DOHH2 (cell line): ENCODE data around the gene RMI2.

Experiments used
- H3F3A ChIP-seq: fragments of 200-600 bp; sonication (generic), shearing (Covaris generic); 2 replicates; pipeline ENCODE4 v1.6.0; 2016; ENCODE audit warnings: antibody characterized with exemption, mild to moderate bottlenecking; ENCODE audit not compliant: control insufficient read depth, insufficient read depth
- H3K27ac ChIP-seq: fragments of 200-600 bp; sonication (generic); 2 replicates; pipeline ENCODE4 v1.5.1; 2014; ENCODE audit warnings: low read depth, mild to moderate bottlenecking, low read length, moderate library complexity
- H3K27me3 ChIP-seq: fragments of 200-600 bp; sonication (generic); 2 replicates; pipeline ENCODE4 v1.6.1; 2014; ENCODE audit warnings: mild to moderate bottlenecking, low read length, mixed read lengths; ENCODE audit not compliant: control insufficient read depth
- H3K36me3 ChIP-seq: fragments of 200-600 bp; sonication (generic); 2 replicates; pipeline ENCODE4 v1.6.1; 2014; ENCODE audit warnings: mild to moderate bottlenecking, low read length, moderate library complexity, mixed read lengths; ENCODE audit not compliant: control insufficient read depth
- H3K4me1 ChIP-seq: fragments of 200-600 bp; sonication (generic); 2 replicates; pipeline ENCODE4 v1.6.1; 2014; ENCODE audit warnings: mild to moderate bottlenecking, low read length, mixed read lengths; ENCODE audit not compliant: control insufficient read depth
- H3K4me2 ChIP-seq: fragments of 200-600 bp; sonication (generic); 2 replicates; pipeline ENCODE4 v1.6.0; 2014; ENCODE audit warnings: mild to moderate bottlenecking, low read length, moderate library complexity
- H3K4me3 ChIP-seq: fragments of 200-600 bp; sonication (generic); 2 replicates; pipeline ENCODE4 v1.5.1; 2014; ENCODE audit warnings: mild to moderate bottlenecking, low read length, mixed read lengths
- H3K79me2 ChIP-seq: fragments of 200-600 bp; sonication (generic); 2 replicates; pipeline ENCODE4 v1.6.1; 2014; ENCODE audit warnings: mild to moderate bottlenecking, low read length, mixed read lengths; ENCODE audit not compliant: control insufficient read depth
- H3K9me2 ChIP-seq: fragments of 200-600 bp; sonication (generic); replicated peaks from 2 replicates; pipeline ENCODE4 v1.6.1; 2014; ENCODE audit warnings: mild to moderate bottlenecking, low read length, mixed read lengths; ENCODE audit not compliant: control insufficient read depth
- H3K9me3 ChIP-seq: fragments of 200-600 bp; sonication (generic); 2 replicates; pipeline ENCODE4 v1.6.1; 2014; ENCODE audit warnings: antibody characterized with exemption, low read length, mixed read lengths; ENCODE audit not compliant: control insufficient read depth, insufficient read depth
- H4K20me1 ChIP-seq: fragments of 200-600 bp; sonication (generic); 2 replicates; pipeline ENCODE4 v1.6.0; 2014; ENCODE audit warnings: low read depth, mild to moderate bottlenecking, antibody characterized with exemption, low read length, moderate library complexity; ENCODE audit not compliant: control insufficient read depth, insufficient read depth
- EZH2phosphoT487 ChIP-seq: fragments of 200-600 bp; sonication (generic); IDR thresholded peaks from 2 replicates; pipeline ENCODE4 v1.6.1; 2017; ENCODE audit warnings: borderline replicate concordance, mild to moderate bottlenecking, antibody characterized with exemption, low read length, moderate library complexity, mixed read lengths
- TF ChIP-seq, protein P1 (sequence below): fragments of 200-600 bp; sonication (generic); IDR thresholded peaks from one replicate; pipeline ENCODE4 v1.5.1; 2014; ENCODE audit warnings: antibody characterized with exemption, mild to moderate bottlenecking, low read depth, low read length; ENCODE audit not compliant: poor library complexity, severe bottlenecking

Gene RMI2

GRCh38 chr16:11379420-11379819, 34.2 kb downstream of the RMI2 start:
- Histone ChIP-seq H3F3A (no peaks in the 10 kb centered on the region; the same call in none of the 2 replicates), H3K79me2 (no peaks in the 10 kb centered on the region), H3K4me2 (0 out of 2 replicates have a peak overlapping the region, but pooled peaks have one; percentile 3), H3K9me2 (no peaks in the 10 kb centered on the region), H3K4me3 (no peak overlapping the region), H3K36me3 (no peaks in the 10 kb centered on the region), H3K4me1 (peaks cover 6% of the 10 kb centered on the region), H3K9me3 (no peaks in the 10 kb centered on the region), H3K27me3 (no peaks in the 10 kb centered on the region), H3K27ac (no peak overlapping the region), H4K20me1 (no peaks in the 10 kb centered on the region)
- TF ChIP-seq, protein P1, sequence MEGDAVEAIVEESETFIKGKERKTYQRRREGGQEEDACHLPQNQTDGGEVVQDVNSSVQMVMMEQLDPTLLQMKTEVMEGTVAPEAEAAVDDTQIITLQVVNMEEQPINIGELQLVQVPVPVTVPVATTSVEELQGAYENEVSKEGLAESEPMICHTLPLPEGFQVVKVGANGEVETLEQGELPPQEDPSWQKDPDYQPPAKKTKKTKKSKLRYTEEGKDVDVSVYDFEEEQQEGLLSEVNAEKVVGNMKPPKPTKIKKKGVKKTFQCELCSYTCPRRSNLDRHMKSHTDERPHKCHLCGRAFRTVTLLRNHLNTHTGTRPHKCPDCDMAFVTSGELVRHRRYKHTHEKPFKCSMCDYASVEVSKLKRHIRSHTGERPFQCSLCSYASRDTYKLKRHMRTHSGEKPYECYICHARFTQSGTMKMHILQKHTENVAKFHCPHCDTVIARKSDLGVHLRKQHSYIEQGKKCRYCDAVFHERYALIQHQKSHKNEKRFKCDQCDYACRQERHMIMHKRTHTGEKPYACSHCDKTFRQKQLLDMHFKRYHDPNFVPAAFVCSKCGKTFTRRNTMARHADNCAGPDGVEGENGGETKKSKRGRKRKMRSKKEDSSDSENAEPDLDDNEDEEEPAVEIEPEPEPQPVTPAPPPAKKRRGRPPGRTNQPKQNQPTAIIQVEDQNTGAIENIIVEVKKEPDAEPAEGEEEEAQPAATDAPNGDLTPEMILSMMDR: no peak
- no peak for TF ChIP-seq EZH2phosphoT487

DNA sequence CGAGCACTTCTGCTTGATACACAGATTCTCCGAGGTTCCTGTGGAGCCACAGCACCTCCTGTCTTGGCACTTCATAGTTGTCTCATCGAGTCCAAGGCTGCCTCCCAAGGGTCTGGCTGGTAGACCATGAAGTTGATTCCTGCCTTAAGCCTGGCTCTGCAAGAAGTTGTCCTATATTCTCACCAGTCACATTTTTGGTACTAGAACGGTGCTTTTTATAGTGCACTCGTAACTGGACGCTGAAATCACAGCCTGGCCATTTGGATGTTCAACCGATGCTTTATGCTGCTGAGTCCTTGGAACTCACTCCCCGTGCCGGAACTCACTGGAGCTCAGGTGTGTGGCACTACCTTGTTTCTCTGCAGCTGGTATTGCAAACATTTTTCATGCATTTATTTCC, 35.6 kb downstream of the RMI2 start:
- Histone ChIP-seq H3K27me3 (peaks cover 3% of the 10 kb centered on the region; the same call in 1 of the 2 replicates), H3K9me3 (no peaks in the 10 kb centered on the region), H3K4me1 (peaks cover 6% of the 10 kb centered on the region), H3K4me2 (no peak overlapping the region), H3K9me2 (no peaks in the 10 kb centered on the region), H3F3A (no peaks in the 10 kb centered on the region), H3K36me3 (no peaks in the 10 kb centered on the region), H3K4me3 (no peak overlapping the region), H3K27ac (no peak overlapping the region), H3K79me2 (no peaks in the 10 kb centered on the region), H4K20me1 (no peaks in the 10 kb centered on the region)
- no peak for TF ChIP-seq EZH2phosphoT487
- TF ChIP-seq, protein P1: no peak

GRCh38 chr16:11383481-11384183, 38.4 kb downstream of the RMI2 start:
- Histone ChIP-seq H4K20me1 (no peaks in the 10 kb centered on the region), H3K4me1 (peaks cover 6% of the 10 kb centered on the region), H3K4me3 (no peak overlapping the region), H3K79me2 (no peaks in the 10 kb centered on the region), H3K4me2 (no peak overlapping the region), H3F3A (no peaks in the 10 kb centered on the region), H3K27me3 (peaks cover 16% of the 10 kb centered on the region), H3K9me2 (no peaks in the 10 kb centered on the region), H3K36me3 (no peaks in the 10 kb centered on the region), H3K9me3 (no peaks in the 10 kb centered on the region), H3K27ac (no peak overlapping the region)
- no peak for TF ChIP-seq EZH2phosphoT487
- TF ChIP-seq, protein P1: no peak
